Measurements from ENCODE around the gene HNRNPM. TPM values are rescaled to one million over a fixed set of nuclear protein-coding genes. Genes with fewer than 3 reads are reported as not detected.
A peak's percentile ranks its signal among the peaks of the same experiment; 100 is the strongest.

Gene HNRNPM
- total RNA-seq, 3 donors from 2014 or later (not counting 1 experiment from before 2014, with no cell fraction given): 272 to 300 (median 299) TPM

GRCh38 chr19:8473648-8474476, 29.1 kb downstream of the HNRNPM start:
- Histone ChIP-seq H3K9me3 (ENCODE audit: control insufficient read depth, insufficient read depth, low read length) (no peaks in the 10 kb centered on the region), H3K4me1 (ENCODE audit: control insufficient read depth, insufficient read depth, low read length) (peaks cover 24% of the 10 kb centered on the region), H3K27ac (ENCODE audit: low read length) (peak overlapping the region; percentile 37), H3K4me3 (ENCODE audit: low read length) (no peak overlapping the region), H3K27me3 (ENCODE audit: control insufficient read depth, insufficient read depth, low read length) (no peaks in the 10 kb centered on the region), H3K36me3 (ENCODE audit: control insufficient read depth, insufficient read depth, low read length) (peaks cover 71% of the 10 kb centered on the region)
- DNase-seq (no peak), ATAC-seq (no peak)
- no peaks in the 10 kb centered on the region for H3K27me3 Mint-ChIP-seq (ENCODE audit: low read depth in 2 of 2)
- H3K27ac Mint-ChIP-seq: peak overlapping the region; percentile 37 to 72
- no peak for TF ChIP-seq CTCF (IDR thresholded peaks at IDR 0.05)
- H3K4me3 Mint-ChIP-seq: no peak overlapping the region
- intact Hi-C loops (cut with micrococcal nuclease): no loop called here
- peaks cover 17% of the 10 kb centered on the region for H3K36me3 Mint-ChIP-seq
- WGBS (ENCODE audit: insufficient coverage): 28% methylated on average over 6 of the region's 6 CpGs
- no peaks in the 10 kb centered on the region for H3K9me3 Mint-ChIP-seq
- peaks cover 26 to 29% of the 10 kb centered on the region in 2 donors for H3K4me1 Mint-ChIP-seq

GRCh38 chr19:8475005-8475404, 30.2 kb downstream of the HNRNPM start:
- H3K27me3 Mint-ChIP-seq (ENCODE audit: low read depth in 2 of 2): no peaks in the 10 kb centered on the region
- no peak overlapping the region for H3K27ac Mint-ChIP-seq
- Histone ChIP-seq H3K27me3 (ENCODE audit: control insufficient read depth, insufficient read depth, low read length) (no peaks in the 10 kb centered on the region), H3K4me3 (ENCODE audit: low read length) (no peak overlapping the region), H3K4me1 (ENCODE audit: control insufficient read depth, insufficient read depth, low read length) (peaks cover 36% of the 10 kb centered on the region), H3K36me3 (ENCODE audit: control insufficient read depth, insufficient read depth, low read length) (peaks cover 62% of the 10 kb centered on the region), H3K27ac (ENCODE audit: low read length) (no peak overlapping the region), H3K9me3 (ENCODE audit: control insufficient read depth, insufficient read depth, low read length) (no peaks in the 10 kb centered on the region)
- no peak for ATAC-seq
- no peak for DNase-seq
- H3K36me3 Mint-ChIP-seq: peaks cover 8% of the 10 kb centered on the region
- no CpG with 5 or more reads among the region's 1 CpG for WGBS (ENCODE audit: insufficient coverage)
- no peaks in the 10 kb centered on the region for H3K9me3 Mint-ChIP-seq
- H3K4me3 Mint-ChIP-seq: no peak overlapping the region
- intact Hi-C loops (cut with micrococcal nuclease): no loop called here
- peaks cover 19 to 25% of the 10 kb centered on the region in 2 donors for H3K4me1 Mint-ChIP-seq
- TF ChIP-seq CTCF (IDR thresholded peaks at IDR 0.05): no peak

GRCh38 chr19:8476524-8476923, 31.7 kb downstream of the HNRNPM start:
- Mint-ChIP-seq H3K27ac (peak overlapping the region; percentile 48 to 63), H3K4me3 (no peak overlapping the region), H3K27me3 (ENCODE audit: low read depth in 2 of 2) (no peaks in the 10 kb centered on the region), H3K4me1 (peaks cover 30 to 37% of the 10 kb centered on the region in 2 donors), H3K9me3 (no peaks in the 10 kb centered on the region), H3K36me3 (peaks cover 8% of the 10 kb centered on the region)
- Histone ChIP-seq H3K27me3 (ENCODE audit: control insufficient read depth, insufficient read depth, low read length) (no peaks in the 10 kb centered on the region), H3K4me3 (ENCODE audit: low read length) (no peak overlapping the region), H3K9me3 (ENCODE audit: control insufficient read depth, insufficient read depth, low read length) (no peaks in the 10 kb centered on the region), H3K27ac (ENCODE audit: low read length) (no peak overlapping the region), H3K4me1 (ENCODE audit: control insufficient read depth, insufficient read depth, low read length) (peaks cover 51% of the 10 kb centered on the region), H3K36me3 (ENCODE audit: control insufficient read depth, insufficient read depth, low read length) (peaks cover 53% of the 10 kb centered on the region)
- intact Hi-C loops (cut with micrococcal nuclease): no loop called here
- 91% methylated on average over 7 of the region's 8 CpGs for WGBS (ENCODE audit: insufficient coverage)
- ATAC-seq (no peak), DNase-seq (no peak)
- no peak for TF ChIP-seq CTCF (IDR thresholded peaks at IDR 0.05)

All from natural killer cell (primary cell).